ENCODE measurements around the gene GRID1. TPM values are rescaled to one million over a fixed set of nuclear protein-coding genes. Genes with fewer than 3 reads are reported as not detected.

GRID1 gene
- total RNA-seq, 1 donor from 2014 or later: under 0.01 TPM

- H3K36me3 ChIP-seq (ENCODE audit: control insufficient read depth, insufficient read depth, low read length): no peaks in the 10 kb centered on the region
- DNase-seq (ENCODE audit: low read depth) (no peak), FAIRE-seq (no peak)
- H3K27me3 ChIP-seq (ENCODE audit: control insufficient read depth, insufficient read depth, low read length): no peaks in the 10 kb centered on the region
- no peak for TF ChIP-seq CTCF (IDR thresholded peaks at IDR 0.05; ENCODE audit: insufficient read depth, low read length, severe bottlenecking)
- no peak overlapping the region for H3K4me3 ChIP-seq (ENCODE audit: low read depth, low read length)
These were observed 497.7 kb downstream of the GRID1 start for GRCh38 chr10:85868627-85869499.

- H3K27me3 ChIP-seq (ENCODE audit: control insufficient read depth, insufficient read depth, low read length): no peaks in the 10 kb centered on the region
- no peak for TF ChIP-seq CTCF (IDR thresholded peaks at IDR 0.05; ENCODE audit: insufficient read depth, low read length, severe bottlenecking)
- DNase-seq (ENCODE audit: low read depth) (no peak), FAIRE-seq (no peak)
- H3K36me3 ChIP-seq (ENCODE audit: control insufficient read depth, insufficient read depth, low read length): no peaks in the 10 kb centered on the region
- H3K4me3 ChIP-seq (ENCODE audit: low read depth, low read length): no peak overlapping the region
These were observed 501.6 kb downstream of the GRID1 start for GRCh38 chr10:85864868-85865526.

- Histone ChIP-seq H3K36me3 (ENCODE audit: control insufficient read depth, insufficient read depth, low read length) (no peaks in the 10 kb centered on the region), H3K27me3 (ENCODE audit: control insufficient read depth, insufficient read depth, low read length) (no peaks in the 10 kb centered on the region), H3K4me3 (ENCODE audit: low read depth, low read length) (no peak overlapping the region)
- DNase-seq (ENCODE audit: low read depth) (no peak), FAIRE-seq (peak; percentile 32)
- TF ChIP-seq CTCF (IDR thresholded peaks at IDR 0.05; ENCODE audit: insufficient read depth, low read length, severe bottlenecking): no peak
These were observed 502.4 kb downstream of the GRID1 start for GRCh38 chr10:85864173-85864549.

GRCh38 chr10:85863301-85864172 is 503.1 kb downstream of the GRID1 start:
- H3K4me3 ChIP-seq (ENCODE audit: low read depth, low read length): no peak overlapping the region
- TF ChIP-seq CTCF (IDR thresholded peaks at IDR 0.05; ENCODE audit: insufficient read depth, low read length, severe bottlenecking): no peak
- H3K36me3 ChIP-seq (ENCODE audit: control insufficient read depth, insufficient read depth, low read length): no peaks in the 10 kb centered on the region
- DNase-seq (ENCODE audit: low read depth): no peak
- FAIRE-seq: no peak
- no peaks in the 10 kb centered on the region for H3K27me3 ChIP-seq (ENCODE audit: control insufficient read depth, insufficient read depth, low read length)

GRCh38 chr10:85862771-85863170 is 503.8 kb downstream of the GRID1 start:
- Histone ChIP-seq H3K27me3 (ENCODE audit: control insufficient read depth, insufficient read depth, low read length) (no peaks in the 10 kb centered on the region), H3K4me3 (ENCODE audit: low read depth, low read length) (no peak overlapping the region), H3K36me3 (ENCODE audit: control insufficient read depth, insufficient read depth, low read length) (no peaks in the 10 kb centered on the region)
- FAIRE-seq (no peak), DNase-seq (ENCODE audit: low read depth) (no peak)
- TF ChIP-seq CTCF (IDR thresholded peaks at IDR 0.05; ENCODE audit: insufficient read depth, low read length, severe bottlenecking): no peak

Data from bronchial epithelial cell (primary cell).